HCT116 (cell line): ENCODE data around the gene ABCC1.

Source experiments
- CEBPB ChIP-seq: IDR thresholded peaks from 2 replicates; pipeline ENCODE4 v1.6.1; 2012; ENCODE audit warnings: low read depth
- CTCF ChIP-seq, 3 experiments: fragments of 200-600 bp in 1 of 3; sonication (generic) in 1 of 3; IDR thresholded peaks in 2 of 3; conservative IDR thresholded peaks in 1 of 3; 2 replicates each; pipeline ENCODE4 v1.5.1; 2012 to 2017; ENCODE audit warnings: low read depth in 2 of 3, low read length in 2 of 3, antibody characterized with exemption in 1 of 3, borderline replicate concordance in 1 of 3, control low read depth in 1 of 3, mild to moderate bottlenecking in 1 of 3, mixed read lengths in 1 of 3, mixed run types in 1 of 3, moderate library complexity in 1 of 3; ENCODE audit not compliant: insufficient read depth in 1 of 3

GRCh38 chr16:16147316-16147999, 198.0 kb downstream of the ABCC1 start:
- TF ChIP-seq CTCF (IDR thresholded peaks at IDR 0.05 in 2 of 3, conservative IDR thresholded peaks at IDR 0.05 in 1 of 3; ENCODE audit: borderline replicate concordance in 1 of 3, insufficient read depth in 1 of 3, low read depth in 2 of 3, low read length in 2 of 3): no peak
- TF ChIP-seq CEBPB: no peak
